Body of pancreas (tissue), 4 donors: Measurements from ENCODE around the gene IRS1. TPM values are rescaled to one million over a fixed set of nuclear protein-coding genes. Genes with fewer than 3 reads are reported as not detected.
A peak's percentile ranks its signal among the peaks of the same experiment; 100 is the strongest.

Experiments used
- ATAC-seq: fragments of 150-250 bp; one replicate; pipeline ENCODE4 v1.9.1; 2016
- DNase-seq, 4 donors: peaks; one replicate each; pipeline ENCODE4 v3.0.0-alpha.2; 2019
- H3K27ac ChIP-seq, 4 donors: fragments of 200-600 bp; sonication (generic); 1 replicate in 3 of 4; 2 replicates in 1 of 4; pipeline versions ENCODE4 v1.5.1 to v1.6.1; 2016 to 2019; ENCODE audit warnings: mild to moderate bottlenecking in 1 of 4, mixed read lengths in 1 of 4, moderate library complexity in 1 of 4
- H3K27me3 ChIP-seq, 2 donors: fragments of 200-600 bp; sonication (generic); one replicate each; pipeline ENCODE4 v1.6.0; 2016; ENCODE audit warnings: mild to moderate bottlenecking in 1 of 2
- H3K36me3 ChIP-seq, 2 donors: fragments of 200-600 bp; sonication (generic); replicated peaks in 1 of 2; 2 replicates each; pipeline ENCODE4 v1.5.1; 2016; ENCODE audit warnings: low read depth in 2 of 2; ENCODE audit not compliant: insufficient read depth in 1 of 2
- H3K4me1 ChIP-seq: fragments of 200-600 bp; sonication (generic); one replicate; pipeline ENCODE4 v1.6.0; 2016
- H3K4me3 ChIP-seq, 2 donors: fragments of 200-600 bp; sonication (generic); 1 replicate in 1 of 2; 2 replicates in 1 of 2; pipeline ENCODE4 v1.5.1; 2016 to 2019
- H3K9me3 ChIP-seq, 3 donors: fragments of 200-600 bp; sonication (generic); 1 replicate in 2 of 3; 2 replicates in 1 of 3; pipeline ENCODE4 v1.5.1; 2016
- POLR2A ChIP-seq, 3 donors: fragments of 450-650 bp; IDR thresholded peaks; one replicate each; pipeline ENCODE4 v1.6.1; 2016; ENCODE audit warnings: antibody characterized with exemption in 3 of 3, mild to moderate bottlenecking in 2 of 3
- WGBS, 2 donors: methylation state at CpG; one replicate each; pipeline ENCODE4 v1.1.5; 2017; 5-methylcytosine and 5-hydroxymethylcytosine counted together
- intact Hi-C: fragments of 100-400 bp; cut with DNase I; formaldehyde crosslinking; loops from one replicate; pipeline ENCODE4 v1.15.1; 2023
- total RNA-seq, 2 donors: library from RNA; depleted of rRNA; stranded (reverse); fragments of >200 nt; gene quantifications; one replicate each; pipeline ENCODE4 v1.1.0, GENCODE V29; 2016
- TF ChIP-seq, protein P1 (sequence below), 7 experiments: fragments of 450-650 bp in 4 of 7; fragments of 200-600 bp in 3 of 7; sonication (generic) in 3 of 7; IDR thresholded peaks; one replicate each; pipeline ENCODE4 v1.5.1; 2016 to 2019; ENCODE audit warnings: antibody characterized with exemption in 7 of 7

The IRS1 gene, protein sequence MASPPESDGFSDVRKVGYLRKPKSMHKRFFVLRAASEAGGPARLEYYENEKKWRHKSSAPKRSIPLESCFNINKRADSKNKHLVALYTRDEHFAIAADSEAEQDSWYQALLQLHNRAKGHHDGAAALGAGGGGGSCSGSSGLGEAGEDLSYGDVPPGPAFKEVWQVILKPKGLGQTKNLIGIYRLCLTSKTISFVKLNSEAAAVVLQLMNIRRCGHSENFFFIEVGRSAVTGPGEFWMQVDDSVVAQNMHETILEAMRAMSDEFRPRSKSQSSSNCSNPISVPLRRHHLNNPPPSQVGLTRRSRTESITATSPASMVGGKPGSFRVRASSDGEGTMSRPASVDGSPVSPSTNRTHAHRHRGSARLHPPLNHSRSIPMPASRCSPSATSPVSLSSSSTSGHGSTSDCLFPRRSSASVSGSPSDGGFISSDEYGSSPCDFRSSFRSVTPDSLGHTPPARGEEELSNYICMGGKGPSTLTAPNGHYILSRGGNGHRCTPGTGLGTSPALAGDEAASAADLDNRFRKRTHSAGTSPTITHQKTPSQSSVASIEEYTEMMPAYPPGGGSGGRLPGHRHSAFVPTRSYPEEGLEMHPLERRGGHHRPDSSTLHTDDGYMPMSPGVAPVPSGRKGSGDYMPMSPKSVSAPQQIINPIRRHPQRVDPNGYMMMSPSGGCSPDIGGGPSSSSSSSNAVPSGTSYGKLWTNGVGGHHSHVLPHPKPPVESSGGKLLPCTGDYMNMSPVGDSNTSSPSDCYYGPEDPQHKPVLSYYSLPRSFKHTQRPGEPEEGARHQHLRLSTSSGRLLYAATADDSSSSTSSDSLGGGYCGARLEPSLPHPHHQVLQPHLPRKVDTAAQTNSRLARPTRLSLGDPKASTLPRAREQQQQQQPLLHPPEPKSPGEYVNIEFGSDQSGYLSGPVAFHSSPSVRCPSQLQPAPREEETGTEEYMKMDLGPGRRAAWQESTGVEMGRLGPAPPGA (N-terminal part only)
- total RNA-seq, result 1 to 10 TPM; 8.2 to 9.6 TPM

DNA sequence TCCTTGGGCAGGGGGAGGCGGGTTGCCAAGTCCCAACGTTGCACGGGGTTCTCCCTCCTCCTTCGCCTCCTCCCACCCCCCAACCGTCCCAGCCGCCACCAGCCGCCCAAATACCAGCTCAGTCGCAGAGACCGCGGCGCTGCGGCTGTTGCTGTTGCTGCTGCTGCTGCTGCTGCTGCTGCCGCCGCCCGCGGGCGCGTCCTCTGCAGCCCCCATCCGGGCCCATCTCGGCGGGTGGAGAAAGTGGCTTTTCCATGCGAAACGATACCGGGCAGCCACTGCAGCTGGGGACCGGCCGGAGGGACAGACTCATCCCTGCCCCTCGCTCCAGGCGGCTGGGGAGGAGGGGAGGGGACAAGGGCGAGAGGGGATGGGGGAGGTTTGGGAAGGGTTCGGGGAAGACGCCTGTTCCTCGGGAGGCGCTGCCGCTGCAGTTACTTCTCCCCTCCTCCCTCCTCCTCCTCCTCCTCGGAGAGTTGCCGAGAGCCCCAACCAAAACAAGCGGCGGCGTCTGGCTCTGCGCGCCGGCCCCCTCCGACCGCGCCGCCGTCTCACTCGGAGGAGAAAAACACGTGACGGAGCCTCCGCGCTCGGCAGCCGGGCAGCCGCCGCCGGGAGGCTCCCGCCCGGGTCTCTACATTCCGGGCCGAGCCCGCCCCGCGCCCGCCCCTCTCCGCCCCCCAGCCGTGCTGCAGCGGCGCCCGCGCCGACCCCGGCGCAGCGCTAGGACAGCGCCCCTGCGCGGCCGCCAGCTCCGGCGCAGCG is at the start of gene IRS1:
IRS1 (minus strand) TSS at position 610 of the 765 bp plus-strand sequence. CDS start 1,082 bp downstream, outside the sequence.
- peaks cover 64% of the 10 kb centered on the region for H3K4me1 ChIP-seq
- H3K4me3 ChIP-seq, result peak within 1 kb of the TSS; percentile 74 to 92
- peak; percentile 38 to 71 (median 68) for TF ChIP-seq POLR2A (IDR thresholded peaks at IDR 0.05)
- TF ChIP-seq, protein P1, sequence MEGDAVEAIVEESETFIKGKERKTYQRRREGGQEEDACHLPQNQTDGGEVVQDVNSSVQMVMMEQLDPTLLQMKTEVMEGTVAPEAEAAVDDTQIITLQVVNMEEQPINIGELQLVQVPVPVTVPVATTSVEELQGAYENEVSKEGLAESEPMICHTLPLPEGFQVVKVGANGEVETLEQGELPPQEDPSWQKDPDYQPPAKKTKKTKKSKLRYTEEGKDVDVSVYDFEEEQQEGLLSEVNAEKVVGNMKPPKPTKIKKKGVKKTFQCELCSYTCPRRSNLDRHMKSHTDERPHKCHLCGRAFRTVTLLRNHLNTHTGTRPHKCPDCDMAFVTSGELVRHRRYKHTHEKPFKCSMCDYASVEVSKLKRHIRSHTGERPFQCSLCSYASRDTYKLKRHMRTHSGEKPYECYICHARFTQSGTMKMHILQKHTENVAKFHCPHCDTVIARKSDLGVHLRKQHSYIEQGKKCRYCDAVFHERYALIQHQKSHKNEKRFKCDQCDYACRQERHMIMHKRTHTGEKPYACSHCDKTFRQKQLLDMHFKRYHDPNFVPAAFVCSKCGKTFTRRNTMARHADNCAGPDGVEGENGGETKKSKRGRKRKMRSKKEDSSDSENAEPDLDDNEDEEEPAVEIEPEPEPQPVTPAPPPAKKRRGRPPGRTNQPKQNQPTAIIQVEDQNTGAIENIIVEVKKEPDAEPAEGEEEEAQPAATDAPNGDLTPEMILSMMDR (IDR thresholded peaks at IDR 0.05), result peak in 4 of 7 experiments; percentile 64 to 78 (median 72)
- H3K27me3 ChIP-seq, result no peaks in the 10 kb centered on the region
- no peaks in the 10 kb centered on the region for H3K36me3 ChIP-seq
- peak within 1 kb of the TSS; percentile 82 to 94 (median 88) for H3K27ac ChIP-seq
- H3K9me3 ChIP-seq, result no peaks in the 10 kb centered on the region
- 1 to 3% methylated on average over 6 to 61 of the region's 82 CpGs for WGBS, 2 donors
- DNase-seq (peak; percentile 72 to 80 (median 74)), ATAC-seq (peak; percentile 73)
- intact Hi-C loops, result no loop called here

DNA sequence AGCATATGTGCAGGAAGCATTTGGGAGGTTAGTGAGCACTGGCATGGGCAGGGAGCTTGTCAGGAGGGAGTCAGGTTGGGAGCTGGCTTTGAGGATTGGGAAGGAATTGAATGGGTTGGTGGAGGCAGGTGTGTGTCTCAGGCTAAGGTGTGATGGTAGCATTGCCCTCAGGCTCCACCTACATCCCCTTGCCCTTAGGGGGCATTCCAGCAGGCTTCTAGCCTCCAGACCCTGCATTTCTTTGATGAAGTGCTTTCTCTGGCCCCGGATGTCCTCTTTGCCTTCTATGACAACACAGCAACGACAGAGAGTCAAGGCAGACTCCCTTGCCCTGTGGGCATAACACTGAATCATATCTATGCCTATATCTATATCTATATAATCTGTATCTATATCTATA is 49.7 kb upstream of the IRS1 start:
- WGBS, 2 donors, result 92 to 98% methylated on average over 2 of the region's 2 CpGs

DNA sequence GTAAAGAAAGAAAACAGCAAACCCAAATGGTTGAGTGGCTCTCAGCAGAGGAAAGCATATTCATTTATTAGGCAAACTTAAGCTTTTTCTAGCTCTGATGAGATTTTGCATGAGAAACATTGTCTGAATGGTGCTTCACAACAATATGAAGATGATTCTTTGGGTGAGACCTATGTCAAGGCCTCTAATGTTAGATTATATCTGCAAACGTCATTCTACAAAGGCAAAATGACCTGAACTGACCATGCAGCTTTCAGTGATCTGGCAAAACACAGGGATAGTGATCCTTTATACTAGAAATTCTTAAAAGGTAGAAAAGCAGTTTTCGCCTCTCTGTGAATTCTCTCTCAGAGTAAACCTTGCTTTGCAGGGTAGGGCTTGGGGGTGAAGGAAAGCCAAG is 47.9 kb upstream of the IRS1 start:
- intact Hi-C loops, result no loop called here
- Histone ChIP-seq H3K4me3 (no peak overlapping the region), H3K4me1 (peaks cover 4% of the 10 kb centered on the region), H3K9me3 (no peaks in the 10 kb centered on the region), H3K27me3 (no peaks in the 10 kb centered on the region), H3K27ac (no peak overlapping the region), H3K36me3 (no peaks in the 10 kb centered on the region)
- 82 to 87% methylated on average over 2 of the region's 2 CpGs for WGBS, 2 donors
- DNase-seq (no peak), ATAC-seq (no peak)
- TF ChIP-seq POLR2A (IDR thresholded peaks at IDR 0.05), result no peak
- TF ChIP-seq, protein P1 (IDR thresholded peaks at IDR 0.05), result no peak

More for the DNA sequence above, 49.7 kb upstream of the IRS1 start:
- no peaks in the 10 kb centered on the region for H3K9me3 ChIP-seq
- H3K27me3 ChIP-seq, result no peaks in the 10 kb centered on the region
- no peak for TF ChIP-seq POLR2A (IDR thresholded peaks at IDR 0.05)
- TF ChIP-seq, protein P1 (IDR thresholded peaks at IDR 0.05), result no peak
- peaks cover 4% of the 10 kb centered on the region for H3K4me1 ChIP-seq
- H3K36me3 ChIP-seq, result no peaks in the 10 kb centered on the region
- no peak for DNase-seq
- no peak for ATAC-seq
- H3K4me3 ChIP-seq, result no peak overlapping the region
- intact Hi-C loops, result no loop called here
- no peak overlapping the region for H3K27ac ChIP-seq

DNA sequence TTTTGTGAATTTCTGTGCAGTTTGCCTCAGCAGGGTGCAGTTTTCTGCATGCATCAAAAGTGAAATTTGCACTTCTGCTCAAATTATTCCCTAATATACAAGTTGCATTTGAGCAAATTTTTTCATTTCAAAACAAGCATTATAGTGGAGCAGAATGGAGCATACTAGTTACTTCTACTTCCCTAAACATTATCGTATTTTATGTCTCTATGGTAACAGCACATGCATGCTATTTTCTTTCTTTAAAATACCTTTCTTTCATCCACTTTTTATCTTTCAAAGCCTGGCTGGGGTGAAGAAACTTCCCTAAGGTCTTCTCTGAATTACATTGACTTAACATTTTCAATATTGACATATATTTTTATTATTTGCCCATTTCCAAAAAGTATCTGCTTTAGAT is 47.5 kb upstream of the IRS1 start:
- intact Hi-C loops, result no loop called here
- DNase-seq (no peak), ATAC-seq (no peak)
- TF ChIP-seq, protein P1 (IDR thresholded peaks at IDR 0.05), result no peak
- TF ChIP-seq POLR2A (IDR thresholded peaks at IDR 0.05), result no peak
- WGBS, 2 donors, result 63 to 71% methylated on average over 1 of the region's 1 CpG
- H3K27ac ChIP-seq, result no peak overlapping the region
- H3K4me3 ChIP-seq, result no peak overlapping the region
- H3K4me1 ChIP-seq, result peaks cover 4% of the 10 kb centered on the region
- no peaks in the 10 kb centered on the region for H3K27me3 ChIP-seq
- no peaks in the 10 kb centered on the region for H3K36me3 ChIP-seq
- H3K9me3 ChIP-seq, result no peaks in the 10 kb centered on the region
